ENCODE results near the gene HBD. TPM values are rescaled to one million over a fixed set of nuclear protein-coding genes. Genes with fewer than 3 reads are reported as not detected.

HBD gene
- total and polyA plus RNA-seq, 2 donors (not counting 1 experiment from before 2014, with no cell fraction given), result not detected

GRCh38 chr11:5283086-5283485 is 48.8 kb upstream of the HBD start:
- no peak overlapping the region for H3K9ac ChIP-seq (ENCODE audit: low read length)
- H3K27ac Mint-ChIP-seq, result no peak overlapping the region
- no peaks in the 10 kb centered on the region for H3K4me1 ChIP-seq (ENCODE audit: control insufficient read depth in 2 of 2, insufficient read depth in 2 of 2, low read length in 2 of 2)
- DNase-seq (no peak), ATAC-seq (ENCODE audit: low read depth) (no peak)
- TF ChIP-seq, protein P1, sequence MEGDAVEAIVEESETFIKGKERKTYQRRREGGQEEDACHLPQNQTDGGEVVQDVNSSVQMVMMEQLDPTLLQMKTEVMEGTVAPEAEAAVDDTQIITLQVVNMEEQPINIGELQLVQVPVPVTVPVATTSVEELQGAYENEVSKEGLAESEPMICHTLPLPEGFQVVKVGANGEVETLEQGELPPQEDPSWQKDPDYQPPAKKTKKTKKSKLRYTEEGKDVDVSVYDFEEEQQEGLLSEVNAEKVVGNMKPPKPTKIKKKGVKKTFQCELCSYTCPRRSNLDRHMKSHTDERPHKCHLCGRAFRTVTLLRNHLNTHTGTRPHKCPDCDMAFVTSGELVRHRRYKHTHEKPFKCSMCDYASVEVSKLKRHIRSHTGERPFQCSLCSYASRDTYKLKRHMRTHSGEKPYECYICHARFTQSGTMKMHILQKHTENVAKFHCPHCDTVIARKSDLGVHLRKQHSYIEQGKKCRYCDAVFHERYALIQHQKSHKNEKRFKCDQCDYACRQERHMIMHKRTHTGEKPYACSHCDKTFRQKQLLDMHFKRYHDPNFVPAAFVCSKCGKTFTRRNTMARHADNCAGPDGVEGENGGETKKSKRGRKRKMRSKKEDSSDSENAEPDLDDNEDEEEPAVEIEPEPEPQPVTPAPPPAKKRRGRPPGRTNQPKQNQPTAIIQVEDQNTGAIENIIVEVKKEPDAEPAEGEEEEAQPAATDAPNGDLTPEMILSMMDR (IDR thresholded peaks at IDR 0.05), result no peak
- no peak for TF ChIP-seq EZH2 (IDR thresholded peaks at IDR 0.05; ENCODE audit: borderline replicate concordance, insufficient read depth, low read depth, low read length, poor library complexity, severe bottlenecking)
- no peak overlapping the region for H2AFZ ChIP-seq (ENCODE audit: insufficient read depth, low read depth, low read length, poor library complexity, severe bottlenecking)
- H3K79me2 ChIP-seq (ENCODE audit: control insufficient read depth, insufficient read depth, low read length), result no peaks in the 10 kb centered on the region
- H4K20me1 ChIP-seq (ENCODE audit: control insufficient read depth, insufficient read depth, low read length, poor library complexity, severe bottlenecking), result no peaks in the 10 kb centered on the region
- no peak overlapping the region for H3K27ac ChIP-seq (ENCODE audit: low read length in 2 of 2)
- H3K4me2 ChIP-seq (replicated peaks; ENCODE audit: low read depth, low read length, poor library complexity, severe bottlenecking), result no peak overlapping the region
- no peaks in the 10 kb centered on the region for H3K4me1 Mint-ChIP-seq
- no peaks in the 10 kb centered on the region for H3K9me3 Mint-ChIP-seq (ENCODE audit: insufficient read depth)
- POLR2A ChIA-PET, result no interaction called here
- H3K36me3 ChIP-seq (replicated peaks in 1 of 2; ENCODE audit: control extremely low read depth in 1 of 2, control insufficient read depth in 1 of 2, extremely low read depth in 1 of 2, insufficient read depth in 2 of 2, low read length in 1 of 2), result no peaks in the 10 kb centered on the region
- no peak overlapping the region for H3K4me3 ChIP-seq (ENCODE audit: control extremely low read depth in 1 of 5, extremely low read depth in 1 of 5, insufficient read depth in 1 of 5, low read depth in 2 of 5, low read length in 4 of 5)
- no peaks in the 10 kb centered on the region for H3K27me3 ChIP-seq (replicated peaks in 1 of 4; ENCODE audit: control extremely low read depth in 1 of 4, control insufficient read depth in 3 of 4, insufficient read depth in 4 of 4, low read length in 3 of 4)
- intact Hi-C loops (cut with micrococcal nuclease), result no loop called here
- peaks cover 3% of the 10 kb centered on the region for H3K27me3 Mint-ChIP-seq
- no peaks in the 10 kb centered on the region for H3K9me3 ChIP-seq (ENCODE audit: control extremely low read depth in 1 of 3, control insufficient read depth in 2 of 3, insufficient read depth in 1 of 3, low read length in 2 of 3)
- CTCF ChIA-PET, result no interaction called here
- no peak overlapping the region for H3K4me3 Mint-ChIP-seq
- WGBS (ENCODE audit: insufficient coverage), result no CpG with 5 or more reads among the region's 3 CpGs

DNA sequence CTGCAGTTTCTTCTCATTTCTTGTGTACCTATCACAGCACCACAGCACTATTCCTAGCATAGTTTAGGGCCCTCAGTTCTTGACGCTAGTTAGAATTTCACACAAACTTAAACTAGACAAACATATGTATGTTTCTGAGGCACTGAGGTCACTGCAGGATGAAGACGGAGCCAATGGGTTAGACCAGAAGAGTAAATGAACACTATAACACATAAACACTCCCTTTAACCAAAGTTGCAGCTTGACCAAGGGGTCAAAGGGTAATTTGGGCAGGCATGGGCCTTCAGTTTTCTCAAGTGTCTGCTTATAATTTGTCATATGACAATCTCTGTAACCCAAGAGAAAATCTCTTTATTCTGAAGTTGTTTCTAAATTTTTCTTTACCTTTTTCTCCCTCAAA is 48.3 kb upstream of the HBD start:
- ATAC-seq (ENCODE audit: low read depth) (no peak), DNase-seq (no peak)
- ChIA-PET POLR2A (no interaction called here), CTCF (no interaction called here)
- Histone ChIP-seq H3K27ac (ENCODE audit: low read length in 2 of 2) (no peak overlapping the region), H4K20me1 (ENCODE audit: control insufficient read depth, insufficient read depth, low read length, poor library complexity, severe bottlenecking) (no peaks in the 10 kb centered on the region), H2AFZ (ENCODE audit: insufficient read depth, low read depth, low read length, poor library complexity, severe bottlenecking) (no peak overlapping the region), H3K4me1 (ENCODE audit: control insufficient read depth in 2 of 2, insufficient read depth in 2 of 2, low read length in 2 of 2) (no peaks in the 10 kb centered on the region), H3K4me2 (replicated peaks; ENCODE audit: low read depth, low read length, poor library complexity, severe bottlenecking) (no peak overlapping the region), H3K36me3 (replicated peaks in 1 of 2; ENCODE audit: control extremely low read depth in 1 of 2, control insufficient read depth in 1 of 2, extremely low read depth in 1 of 2, insufficient read depth in 2 of 2, low read length in 1 of 2) (no peaks in the 10 kb centered on the region), H3K9ac (ENCODE audit: low read length) (no peak overlapping the region), H3K9me3 (ENCODE audit: control extremely low read depth in 1 of 3, control insufficient read depth in 2 of 3, insufficient read depth in 1 of 3, low read length in 2 of 3) (no peaks in the 10 kb centered on the region), H3K4me3 (ENCODE audit: control extremely low read depth in 1 of 5, extremely low read depth in 1 of 5, insufficient read depth in 1 of 5, low read depth in 2 of 5, low read length in 4 of 5) (no peak overlapping the region), H3K27me3 (replicated peaks in 1 of 4; ENCODE audit: control extremely low read depth in 1 of 4, control insufficient read depth in 3 of 4, insufficient read depth in 4 of 4, low read length in 3 of 4) (no peaks in the 10 kb centered on the region), H3K79me2 (ENCODE audit: control insufficient read depth, insufficient read depth, low read length) (no peaks in the 10 kb centered on the region)
- WGBS (ENCODE audit: insufficient coverage), result no CpG with 5 or more reads among the region's 2 CpGs
- Mint-ChIP-seq H3K9me3 (ENCODE audit: insufficient read depth) (no peaks in the 10 kb centered on the region), H3K27ac (no peak overlapping the region), H3K4me1 (no peaks in the 10 kb centered on the region), H3K27me3 (peaks cover 3% of the 10 kb centered on the region), H3K4me3 (no peak overlapping the region)
- intact Hi-C loops (cut with micrococcal nuclease), result no loop called here
- no peak for TF ChIP-seq EZH2 (IDR thresholded peaks at IDR 0.05; ENCODE audit: borderline replicate concordance, insufficient read depth, low read depth, low read length, poor library complexity, severe bottlenecking)
- TF ChIP-seq, protein P1 (IDR thresholded peaks at IDR 0.05), result no peak
